Peyer's patch (tissue), 4 donors: ENCODE measurements around the gene MBD1. TPM values are rescaled to one million over a fixed set of nuclear protein-coding genes. Genes with fewer than 3 reads are reported as not detected.
A peak's percentile ranks its signal among the peaks of the same experiment; 100 is the strongest.

Experiments
- DNase-seq, 3 donors: peaks; one replicate each; pipeline ENCODE4 v3.0.0-alpha.2; 2017 to 2019
- H3K27ac ChIP-seq, 4 donors: fragments of 200-600 bp; sonication (generic); one replicate each; pipeline ENCODE4 v1.5.1; 2016 to 2019
- H3K27me3 ChIP-seq, 2 donors: fragments of 200-600 bp; sonication (generic); one replicate each; pipeline ENCODE4 v1.5.1; 2019
- H3K36me3 ChIP-seq, 3 donors: fragments of 200-600 bp; sonication (generic); one replicate each; pipeline ENCODE4 v1.5.1; 2016 to 2019
- H3K4me1 ChIP-seq, 4 donors: fragments of 200-600 bp; sonication (generic); one replicate each; pipeline ENCODE4 v1.5.1; 2016 to 2019
- H3K4me3 ChIP-seq, 4 donors: fragments of 200-600 bp; sonication (generic); 1 replicate in 3 of 4; 2 replicates in 1 of 4; pipeline ENCODE4 v1.5.1; 2016 to 2019; ENCODE audit warnings: mild to moderate bottlenecking in 1 of 4
- H3K9me3 ChIP-seq, 4 donors: fragments of 200-600 bp; sonication (generic); one replicate each; pipeline ENCODE4 v1.5.1; 2016 to 2019; ENCODE audit warnings: mild to moderate bottlenecking in 1 of 4
- POLR2A ChIP-seq, 2 donors: fragments of 450-650 bp; IDR thresholded peaks; one replicate each; pipeline ENCODE4 v1.5.1; 2017; ENCODE audit warnings: antibody characterized with exemption in 2 of 2, mild to moderate bottlenecking in 2 of 2, moderate library complexity in 2 of 2
- total RNA-seq, 4 donors: library from RNA; depleted of rRNA; stranded (reverse); fragments of >200 nt; gene quantifications; one replicate each; pipeline ENCODE4 v1.1.0, GENCODE V29; 2016
- TF ChIP-seq, protein P1 (sequence below), 6 experiments: fragments of 450-650 bp in 4 of 6; fragments of 200-600 bp in 2 of 6; sonication (generic) in 1 of 6; IDR thresholded peaks; one replicate each; pipeline ENCODE4 v1.5.1; 2017 to 2019; ENCODE audit warnings: antibody characterized with exemption in 6 of 6, mild to moderate bottlenecking in 3 of 6, moderate library complexity in 1 of 6

The MBD1 gene
- total RNA-seq, 4 donors from 2014 or later: 85.1 to 168 (median 115) TPM

GRCh38 chr18:50279752-50280151 is 1.6 kb downstream of the MBD1 start:
- TF ChIP-seq POLR2A (IDR thresholded peaks at IDR 0.05): no peak
- TF ChIP-seq, protein P1, sequence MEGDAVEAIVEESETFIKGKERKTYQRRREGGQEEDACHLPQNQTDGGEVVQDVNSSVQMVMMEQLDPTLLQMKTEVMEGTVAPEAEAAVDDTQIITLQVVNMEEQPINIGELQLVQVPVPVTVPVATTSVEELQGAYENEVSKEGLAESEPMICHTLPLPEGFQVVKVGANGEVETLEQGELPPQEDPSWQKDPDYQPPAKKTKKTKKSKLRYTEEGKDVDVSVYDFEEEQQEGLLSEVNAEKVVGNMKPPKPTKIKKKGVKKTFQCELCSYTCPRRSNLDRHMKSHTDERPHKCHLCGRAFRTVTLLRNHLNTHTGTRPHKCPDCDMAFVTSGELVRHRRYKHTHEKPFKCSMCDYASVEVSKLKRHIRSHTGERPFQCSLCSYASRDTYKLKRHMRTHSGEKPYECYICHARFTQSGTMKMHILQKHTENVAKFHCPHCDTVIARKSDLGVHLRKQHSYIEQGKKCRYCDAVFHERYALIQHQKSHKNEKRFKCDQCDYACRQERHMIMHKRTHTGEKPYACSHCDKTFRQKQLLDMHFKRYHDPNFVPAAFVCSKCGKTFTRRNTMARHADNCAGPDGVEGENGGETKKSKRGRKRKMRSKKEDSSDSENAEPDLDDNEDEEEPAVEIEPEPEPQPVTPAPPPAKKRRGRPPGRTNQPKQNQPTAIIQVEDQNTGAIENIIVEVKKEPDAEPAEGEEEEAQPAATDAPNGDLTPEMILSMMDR (IDR thresholded peaks at IDR 0.05): no peak
- H3K27ac ChIP-seq: no peak overlapping the region
- DNase-seq: no peak
- H3K4me3 ChIP-seq: peak overlapping the region in 2 of 4 donors; percentile 77 to 87
- no peaks in the 10 kb centered on the region for H3K9me3 ChIP-seq
- no peaks in the 10 kb centered on the region for H3K27me3 ChIP-seq
- H3K36me3 ChIP-seq: peaks cover 0 to 55% (median 0%) of the 10 kb centered on the region in 3 donors
- H3K4me1 ChIP-seq: peaks cover 0 to 26% (median 11%) of the 10 kb centered on the region in 4 donors

- H3K27ac ChIP-seq: no peak overlapping the region
- no peaks in the 10 kb centered on the region for H3K9me3 ChIP-seq
- DNase-seq: no peak
- no peaks in the 10 kb centered on the region for H3K27me3 ChIP-seq
- H3K4me3 ChIP-seq: no peak overlapping the region
- peaks cover 0 to 26% (median 11%) of the 10 kb centered on the region in 4 donors for H3K4me1 ChIP-seq
- TF ChIP-seq, protein P1 (IDR thresholded peaks at IDR 0.05): no peak
- no peak for TF ChIP-seq POLR2A (IDR thresholded peaks at IDR 0.05)
- peaks cover 0 to 55% (median 0%) of the 10 kb centered on the region in 3 donors for H3K36me3 ChIP-seq
Observed at GRCh38 chr18:50277942-50278341, 3.4 kb downstream of the MBD1 start.

GRCh38 chr18:50276452-50276851 is 4.9 kb downstream of the MBD1 start:
- Histone ChIP-seq H3K36me3 (peaks cover 0 to 64% (median 0%) of the 10 kb centered on the region in 3 donors), H3K27me3 (no peaks in the 10 kb centered on the region), H3K4me3 (no peak overlapping the region), H3K4me1 (peaks cover 0 to 20% (median 11%) of the 10 kb centered on the region in 4 donors), H3K27ac (no peak overlapping the region), H3K9me3 (no peaks in the 10 kb centered on the region)
- TF ChIP-seq POLR2A (IDR thresholded peaks at IDR 0.05): no peak
- TF ChIP-seq, protein P1 (IDR thresholded peaks at IDR 0.05): no peak
- DNase-seq: no peak

GRCh38 chr18:50275503-50276036 is 5.8 kb downstream of the MBD1 start:
- Histone ChIP-seq H3K4me1 (peaks cover 0 to 19% (median 10%) of the 10 kb centered on the region in 4 donors), H3K4me3 (no peak overlapping the region), H3K36me3 (peaks cover 0 to 71% (median 0%) of the 10 kb centered on the region in 3 donors)

GRCh38 chr18:50274941-50275340 is 6.4 kb downstream of the MBD1 start:
- Histone ChIP-seq H3K4me1 (peaks cover 0 to 13% (median 5%) of the 10 kb centered on the region in 4 donors), H3K27me3 (no peaks in the 10 kb centered on the region), H3K36me3 (peaks cover 0 to 71% (median 0%) of the 10 kb centered on the region in 3 donors), H3K27ac (no peak overlapping the region), H3K4me3 (no peak overlapping the region), H3K9me3 (no peaks in the 10 kb centered on the region)
- TF ChIP-seq POLR2A (IDR thresholded peaks at IDR 0.05): no peak
- TF ChIP-seq, protein P1 (IDR thresholded peaks at IDR 0.05): no peak
- no peak for DNase-seq

More at GRCh38 chr18:50275503-50276036, 5.8 kb downstream of the MBD1 start:
- no peak for DNase-seq
- TF ChIP-seq, protein P1 (IDR thresholded peaks at IDR 0.05): no peak
- no peak for TF ChIP-seq POLR2A (IDR thresholded peaks at IDR 0.05)
- Histone ChIP-seq H3K9me3 (no peaks in the 10 kb centered on the region), H3K27ac (no peak overlapping the region), H3K27me3 (no peaks in the 10 kb centered on the region)
